GM21723 (cell line): Measurements from ENCODE around the gene LRRC4.

Experiments
- ATAC-seq: cut with Tn5 transposase; IDR thresholded peaks from one replicate; pipeline ENCODE4 v1.9.1; 2021; ENCODE audit warnings: mild to moderate bottlenecking, moderate library complexity; ENCODE audit not compliant: unreplicated experiment

Gene LRRC4

GRCh38 chr7:128008141-128008540 lies 23.1 kb downstream of the LRRC4 start:
- ATAC-seq, result no peak

GRCh38 chr7:128007303-128007680 lies 23.9 kb downstream of the LRRC4 start:
- ATAC-seq, result no peak

GRCh38 chr7:128006550-128007302 lies 24.5 kb downstream of the LRRC4 start:
- no peak for ATAC-seq

GRCh38 chr7:128005759-128006159 lies 25.5 kb downstream of the LRRC4 start:
- no peak for ATAC-seq

- ATAC-seq, result no peak
These were observed 26.1 kb downstream of the LRRC4 start for GRCh38 chr7:128005117-128005516.

- no peak for ATAC-seq
These were observed 26.6 kb downstream of the LRRC4 start for GRCh38 chr7:128004623-128005022.

GRCh38 chr7:128003787-128004186 lies 27.4 kb downstream of the LRRC4 start:
- no peak for ATAC-seq

- ATAC-seq, result peak; percentile 46
These were observed 28.1 kb downstream of the LRRC4 start for GRCh38 chr7:128003167-128003566.

GRCh38 chr7:128000854-128001265 lies 30.4 kb downstream of the LRRC4 start:
- no peak for ATAC-seq

- ATAC-seq, result no peak
These were observed 31.2 kb downstream of the LRRC4 start for GRCh38 chr7:128000048-128000447.

- no peak for ATAC-seq
These were observed 32.6 kb downstream of the LRRC4 start for GRCh38 chr7:127998671-127999070.

- ATAC-seq, result no peak
These were observed 33.9 kb downstream of the LRRC4 start for GRCh38 chr7:127997226-127997922.

- ATAC-seq, result no peak
These were observed 34.8 kb downstream of the LRRC4 start for GRCh38 chr7:127996253-127997071.

GRCh38 chr7:127995881-127996215 lies 35.4 kb downstream of the LRRC4 start:
- ATAC-seq, result no peak

GRCh38 chr7:127995156-127995880 lies 35.9 kb downstream of the LRRC4 start:
- ATAC-seq, result no peak

- no peak for ATAC-seq
These were observed 37.2 kb downstream of the LRRC4 start for GRCh38 chr7:127993987-127994386.

GRCh38 chr7:127993317-127993716 lies 37.9 kb downstream of the LRRC4 start:
- no peak for ATAC-seq

GRCh38 chr7:127988751-127989150 lies 42.5 kb downstream of the LRRC4 start:
- no peak for ATAC-seq

GRCh38 chr7:127986581-127987521 lies 44.4 kb downstream of the LRRC4 start:
- no peak for ATAC-seq

GRCh38 chr7:127983804-127984332 lies 47.4 kb downstream of the LRRC4 start:
- no peak for ATAC-seq
